ENCODE measurements around the gene NRAP.

NRAP gene

GRCh38 chr10:113610631-113611601 lies 52.9 kb downstream of the NRAP start:
- DNase-seq = no peak
- intact Hi-C loops (cut with DNase I) = no loop called here

- intact Hi-C loops (cut with DNase I) = no loop called here
- no peak for DNase-seq
These were observed 54.1 kb downstream of the NRAP start for GRCh38 chr10:113609704-113610108.

GRCh38 chr10:113605268-113605978 lies 58.4 kb downstream of the NRAP start:
- intact Hi-C loops (cut with DNase I) = no loop called here
- DNase-seq = no peak

- intact Hi-C loops (cut with DNase I) = no loop called here
- no peak for DNase-seq
These were observed 59.3 kb downstream of the NRAP start for GRCh38 chr10:113604572-113604971.

GRCh38 chr10:113603057-113603777 lies 60.6 kb downstream of the NRAP start:
- no peak for DNase-seq
- intact Hi-C loops (cut with DNase I) = no loop called here

- intact Hi-C loops (cut with DNase I) = no loop called here
- DNase-seq = no peak
These were observed 63.3 kb downstream of the NRAP start for GRCh38 chr10:113600569-113600968.

GRCh38 chr10:113594652-113595051 lies 69.2 kb downstream of the NRAP start:
- DNase-seq = no peak
- intact Hi-C loops (cut with DNase I) = no loop called here

- no peak for DNase-seq
- intact Hi-C loops (cut with DNase I) = no loop called here
These were observed 71.5 kb downstream of the NRAP start for GRCh38 chr10:113592380-113592779.

GRCh38 chr10:113590581-113590980 lies 73.3 kb downstream of the NRAP start:
- DNase-seq = no peak
- intact Hi-C loops (cut with DNase I) = no loop called here

- intact Hi-C loops (cut with DNase I) = no loop called here
These were observed 74.6 kb downstream of the NRAP start for GRCh38 chr10:113589201-113589770.

GRCh38 chr10:113585949-113586348 lies 77.9 kb downstream of the NRAP start:
- no peak for DNase-seq
- intact Hi-C loops (cut with DNase I) = no loop called here

More at GRCh38 chr10:113589201-113589770, 74.6 kb downstream of the NRAP start:
- no peak for DNase-seq

GRCh38 chr10:113583571-113583970 lies 80.3 kb downstream of the NRAP start:
- no peak for DNase-seq
- intact Hi-C loops (cut with DNase I) = no loop called here

GRCh38 chr10:113581092-113581491 lies 82.7 kb downstream of the NRAP start:
- intact Hi-C loops (cut with DNase I) = no loop called here
- DNase-seq = no peak

- no peak for DNase-seq
These were observed 85.1 kb downstream of the NRAP start for GRCh38 chr10:113578773-113579172.

GRCh38 chr10:113576852-113577251 lies 87.0 kb downstream of the NRAP start:
- intact Hi-C loops (cut with DNase I) = no loop called here
- no peak for DNase-seq

More at GRCh38 chr10:113578773-113579172, 85.1 kb downstream of the NRAP start:
- intact Hi-C loops (cut with DNase I) = no loop called here

- intact Hi-C loops (cut with DNase I) = no loop called here
These were observed 90.5 kb downstream of the NRAP start for GRCh38 chr10:113573368-113573767.

GRCh38 chr10:113572520-113573290 lies 91.1 kb downstream of the NRAP start:
- intact Hi-C loops (cut with DNase I) = no loop called here
- DNase-seq = no peak

More at GRCh38 chr10:113573368-113573767, 90.5 kb downstream of the NRAP start:
- no peak for DNase-seq

GRCh38 chr10:113569576-113569975 lies 94.3 kb downstream of the NRAP start:
- intact Hi-C loops (cut with DNase I) = loop anchor here (10.0 kb wide), 1 partner anchor 1095 kb away; no protein-coding TSS in a partner anchor
- peak in 1 of 10 donors; percentile 73 for DNase-seq

GRCh38 chr10:113566888-113567287 lies 97.0 kb downstream of the NRAP start:
- intact Hi-C loops (cut with DNase I) = loop anchor here (10.0 kb wide), 1 partner anchor 1092 kb away; no protein-coding TSS in a partner anchor
- no peak for DNase-seq

Data from posterior cingulate gyrus (tissue), 11 donors.